Hypothalamus (tissue), 51 donors: ENCODE data around the gene RPS6KA4.
A peak's percentile ranks its signal among the peaks of the same experiment; 100 is the strongest.

Experiments
- DNase-seq, 51 donors: peaks; one replicate each; lab custom pipeline; 2025; lab: John Stamatoyannopoulos, UW

Gene RPS6KA4

GRCh38 chr11:64361659-64362058, 2.7 kb downstream of the RPS6KA4 start:
- DNase-seq: no peak

DNA sequence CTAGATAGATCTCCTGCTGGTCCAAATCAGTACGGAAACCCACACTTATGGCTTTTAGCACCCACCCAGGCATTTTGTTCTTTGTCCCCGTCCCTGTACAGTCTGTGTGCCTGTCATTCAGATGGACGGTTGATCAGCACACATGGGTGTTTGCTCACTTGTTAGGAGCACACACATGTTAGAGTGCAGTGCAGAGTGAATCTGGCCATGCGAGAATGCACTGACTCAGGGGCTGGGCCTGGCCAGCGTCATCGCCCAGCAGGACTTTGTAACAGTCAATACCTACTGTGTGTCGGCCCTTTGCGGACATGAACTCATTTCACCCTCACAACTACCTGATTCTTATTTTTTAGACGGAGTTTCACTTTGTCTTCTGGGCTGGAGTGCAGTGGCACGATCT, 3.4 kb downstream of the RPS6KA4 start:
- DNase-seq: no peak

GRCh38 chr11:64364435-64364834, 5.5 kb downstream of the RPS6KA4 start:
- DNase-seq: no peak

DNA sequence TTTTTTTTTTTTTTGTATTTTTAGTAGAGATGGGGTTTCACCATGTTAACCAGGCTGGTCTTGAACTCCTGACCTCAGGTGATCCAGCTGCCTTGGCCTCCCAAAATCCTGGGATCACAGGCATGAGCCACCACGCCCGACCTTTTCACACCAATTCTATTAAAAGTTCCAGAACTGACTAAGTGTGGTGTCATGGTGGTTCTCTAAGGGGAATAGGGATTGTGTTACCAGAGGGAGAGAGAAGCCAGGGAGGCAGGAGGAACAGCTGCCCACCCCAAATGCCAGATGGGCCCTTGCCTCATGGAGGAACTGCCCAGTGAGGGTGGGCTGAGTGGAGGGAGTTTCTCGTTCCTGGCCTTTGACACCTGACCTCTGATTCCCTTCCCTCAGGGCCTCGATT, 5.9 kb downstream of the RPS6KA4 start:
- DNase-seq: no peak

DNA sequence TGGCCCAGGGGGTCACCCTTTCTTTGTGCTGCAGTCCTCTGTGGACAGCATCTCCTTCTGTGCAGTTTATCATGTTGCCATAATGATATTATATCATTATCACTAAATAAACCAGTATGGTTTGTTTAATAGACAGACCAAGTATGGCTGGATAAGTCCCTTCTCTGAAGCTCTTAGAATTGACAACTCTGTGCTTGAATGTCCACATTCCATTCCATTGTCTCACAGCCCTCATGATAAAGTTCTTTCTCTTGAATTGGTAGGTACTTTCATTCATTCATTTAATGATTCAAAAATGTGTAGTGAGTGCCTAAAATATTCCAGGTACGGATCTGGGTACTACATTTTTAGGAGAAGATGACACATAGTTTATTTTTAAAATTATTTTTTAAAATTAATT, 7.8 kb downstream of the RPS6KA4 start:
- DNase-seq: no peak

DNA sequence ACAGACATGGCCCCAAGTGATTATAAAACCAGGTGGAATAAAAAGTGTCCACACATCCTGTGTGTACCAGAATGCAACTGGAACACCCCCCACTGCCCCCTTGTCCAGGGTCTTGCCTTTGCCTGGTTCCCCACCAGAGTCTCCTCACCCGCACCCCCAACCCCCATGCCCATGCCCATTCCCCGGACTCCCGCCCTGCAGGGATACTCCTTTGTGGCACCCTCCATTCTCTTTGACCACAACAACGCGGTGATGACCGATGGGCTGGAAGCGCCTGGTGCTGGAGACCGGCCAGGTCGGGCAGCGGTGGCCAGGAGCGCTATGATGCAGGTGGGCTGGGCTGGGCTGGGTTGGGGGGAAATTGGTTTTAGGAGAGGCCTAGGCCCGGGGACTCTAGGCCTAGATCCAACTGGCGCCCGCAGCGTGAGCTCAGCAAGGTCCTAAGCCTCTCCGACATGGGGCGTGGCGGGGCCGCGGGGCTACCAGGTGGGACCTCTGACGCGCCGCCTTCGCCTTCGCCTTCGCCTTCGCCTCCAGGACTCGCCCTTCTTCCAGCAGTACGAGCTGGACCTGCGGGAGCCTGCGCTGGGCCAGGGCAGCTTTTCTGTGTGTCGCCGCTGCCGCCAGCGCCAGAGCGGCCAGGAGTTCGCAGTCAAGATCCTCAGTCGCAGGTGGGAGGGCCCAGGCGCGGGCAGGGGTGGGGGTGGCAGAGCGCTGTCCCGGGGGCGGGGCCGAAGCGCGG, 9.1 kb downstream of the RPS6KA4 start:
- DNase-seq: no peak

DNA sequence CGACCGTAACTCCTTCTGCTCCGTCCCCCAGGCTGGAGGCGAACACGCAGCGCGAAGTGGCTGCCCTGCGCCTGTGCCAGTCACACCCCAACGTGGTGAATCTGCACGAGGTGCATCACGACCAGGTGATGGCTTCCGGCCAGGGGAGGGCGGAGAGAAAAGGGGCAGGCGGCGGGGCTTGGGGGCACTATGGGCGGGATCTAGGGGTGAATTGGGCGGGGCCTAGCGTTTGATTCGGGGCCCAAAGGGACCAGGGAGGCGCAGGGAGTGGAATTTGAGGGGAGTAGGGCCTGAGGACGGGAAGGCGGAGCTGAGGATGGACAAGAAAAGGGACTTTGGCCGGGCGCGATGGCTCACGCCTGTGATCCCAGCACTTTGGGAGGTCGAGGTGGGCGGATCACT, 9.7 kb downstream of the RPS6KA4 start:
- no peak for DNase-seq

GRCh38 chr11:64369440-64370421, 10.8 kb downstream of the RPS6KA4 start:
- no peak for DNase-seq

DNA sequence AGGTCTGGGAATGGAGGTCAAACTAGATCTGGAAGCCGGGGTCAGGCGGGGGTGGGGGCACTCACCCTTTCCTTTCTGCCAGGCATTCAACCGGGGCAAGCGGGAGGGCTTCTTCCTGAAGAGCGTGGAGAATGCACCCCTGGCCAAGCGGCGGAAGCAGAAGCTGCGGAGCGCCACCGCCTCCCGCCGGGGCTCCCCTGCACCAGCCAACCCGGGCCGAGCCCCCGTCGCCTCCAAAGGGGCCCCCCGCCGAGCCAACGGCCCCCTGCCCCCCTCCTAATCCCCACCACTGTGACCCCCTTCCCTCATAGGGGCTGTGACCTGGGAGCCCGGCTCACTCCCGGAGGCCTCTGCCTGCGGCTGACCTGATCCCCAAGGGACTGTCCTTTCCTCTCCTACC, 12.2 kb downstream of the RPS6KA4 start:
- DNase-seq: no peak

DNA sequence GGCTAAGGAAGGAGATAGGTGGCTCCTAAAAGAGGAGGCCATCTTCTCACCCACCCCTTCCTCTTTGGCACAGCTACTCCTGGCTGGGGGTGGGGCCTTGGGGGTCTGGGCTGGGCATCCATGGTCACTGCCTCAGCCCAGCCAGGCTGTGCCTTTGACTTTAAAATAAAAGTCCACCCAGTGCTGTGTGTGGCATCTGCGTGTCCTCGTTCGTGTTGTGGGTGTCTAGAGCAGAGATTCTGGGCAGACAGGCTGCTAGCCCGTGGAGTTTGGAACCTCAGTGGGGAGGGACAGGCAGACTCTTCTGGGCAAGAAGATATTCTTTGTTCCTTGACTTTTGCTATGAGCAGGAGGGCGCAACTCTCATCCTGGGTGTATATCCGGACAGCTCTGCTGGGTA, 13.1 kb downstream of the RPS6KA4 start:
- DNase-seq: no peak

GRCh38 chr11:64372802-64373597, 14.0 kb downstream of the RPS6KA4 start:
- peak in 34 of 51 donors; percentile 17 to 85 (median 48) for DNase-seq

GRCh38 chr11:64373598-64373974, 14.6 kb downstream of the RPS6KA4 start:
- no peak for DNase-seq

- DNase-seq: no peak
These were observed 17.1 kb downstream of the RPS6KA4 start for GRCh38 chr11:64376071-64376470.

DNA sequence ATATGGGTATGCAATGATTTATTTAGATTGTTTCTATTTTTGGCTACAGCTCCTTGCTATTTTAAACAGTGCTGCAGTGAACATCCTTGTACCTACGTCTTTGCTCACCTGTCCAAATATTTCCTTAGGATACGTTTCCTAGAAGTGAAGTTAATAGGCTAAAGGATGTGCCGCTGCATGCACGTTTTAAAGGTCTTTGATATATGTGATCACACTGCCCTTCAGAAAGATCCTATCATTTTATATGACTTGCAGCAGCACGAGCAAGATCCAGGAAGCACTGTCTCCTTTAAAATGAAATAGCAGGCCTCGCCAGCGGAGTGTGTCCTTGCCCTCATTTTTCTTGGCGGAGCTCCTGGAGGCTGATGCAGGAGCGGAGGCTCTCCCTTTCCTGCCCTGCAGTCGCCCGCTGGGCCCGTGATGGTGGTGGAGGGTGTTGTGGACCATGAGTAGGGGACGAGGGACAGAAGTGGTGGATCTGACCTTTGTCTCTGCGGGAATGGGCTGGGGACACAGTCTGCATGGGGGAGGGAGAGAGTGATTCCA, 19.4 kb downstream of the RPS6KA4 start:
- peak in 7 of 51 donors; percentile 5 to 33 (median 15) for DNase-seq

DNA sequence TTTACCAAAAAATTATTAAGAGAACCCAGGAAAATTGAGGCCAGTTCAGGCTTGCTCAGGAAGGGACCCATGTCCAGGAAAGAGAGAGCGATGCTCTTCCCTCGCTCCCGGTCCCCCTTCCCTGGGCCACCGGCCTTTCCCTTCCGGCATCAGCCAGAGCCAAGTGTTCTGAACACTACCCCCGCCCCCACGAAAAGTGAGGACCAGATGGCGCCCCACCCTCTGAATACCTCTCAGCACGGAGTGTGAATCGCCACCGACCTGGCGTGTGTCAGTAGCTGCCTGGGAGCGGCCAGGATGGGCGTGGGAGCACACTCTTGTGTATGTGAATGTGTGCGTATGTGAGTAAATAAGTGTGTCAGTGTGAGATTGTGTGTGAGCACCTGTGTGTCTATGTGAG, 20.2 kb downstream of the RPS6KA4 start:
- no peak for DNase-seq

DNA sequence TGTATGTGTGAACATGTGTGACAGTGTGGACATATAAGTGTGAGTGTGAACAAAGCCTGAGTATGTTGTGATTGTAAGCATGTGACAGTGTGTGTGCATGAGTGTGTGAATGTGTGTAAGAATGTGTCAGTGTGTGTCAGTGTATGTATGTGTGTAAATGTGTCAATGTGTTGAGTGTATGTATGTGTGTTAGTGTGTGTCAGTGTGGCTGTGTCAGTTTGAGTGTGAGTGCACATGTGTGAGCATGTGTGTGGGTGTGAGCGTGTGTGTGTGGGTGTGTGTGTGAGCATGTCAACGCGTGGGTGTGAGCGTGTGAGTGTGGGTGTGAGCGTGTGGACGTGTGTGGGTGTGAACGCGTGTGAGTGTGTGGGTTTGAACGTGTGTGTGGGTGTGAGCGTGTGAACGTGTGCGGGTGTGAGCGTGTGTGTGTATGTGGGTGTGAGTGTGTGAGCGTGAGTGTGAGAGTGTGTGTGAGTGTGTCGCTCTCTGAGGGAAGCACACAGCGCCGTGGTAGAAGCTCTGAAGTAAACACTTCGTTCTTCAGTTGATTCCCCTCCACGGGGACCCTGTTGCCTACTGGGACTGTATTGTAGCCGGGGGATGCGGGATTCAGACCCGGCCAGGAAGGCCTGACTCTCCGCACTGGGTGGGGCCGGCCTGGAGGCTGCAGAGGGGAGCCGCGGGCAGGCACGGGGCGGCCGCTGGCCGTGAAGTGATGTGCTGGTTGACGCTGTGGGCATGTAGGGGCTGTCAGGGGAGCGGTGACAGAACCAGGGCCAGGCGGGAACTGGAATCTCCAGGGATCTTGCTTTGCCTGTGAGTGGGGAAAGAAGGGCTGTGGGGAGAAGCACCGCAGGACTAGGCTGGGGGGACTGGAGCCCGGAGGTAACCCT, 21.1 kb downstream of the RPS6KA4 start:
- DNase-seq: no peak

DNA sequence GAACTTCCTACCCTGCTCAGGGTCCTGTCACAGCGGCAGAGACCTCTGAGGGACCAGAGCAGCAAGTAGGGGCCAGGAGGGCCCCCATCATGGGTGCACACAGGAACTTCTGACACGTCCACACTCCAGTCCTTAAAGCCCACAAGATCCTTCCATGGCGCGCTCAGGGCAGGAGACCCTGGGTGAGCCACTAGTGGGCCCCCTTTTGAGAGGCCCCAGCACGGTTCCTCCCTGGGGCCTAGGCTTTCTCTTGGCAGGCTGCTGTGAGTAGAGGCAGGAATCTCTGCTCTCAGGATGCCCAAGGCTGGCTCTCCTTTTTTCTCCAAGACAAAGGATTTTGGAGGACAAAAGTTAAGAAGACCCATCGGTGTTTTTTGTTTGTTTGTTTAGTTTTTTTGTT, 22.4 kb downstream of the RPS6KA4 start:
- no peak for DNase-seq

DNA sequence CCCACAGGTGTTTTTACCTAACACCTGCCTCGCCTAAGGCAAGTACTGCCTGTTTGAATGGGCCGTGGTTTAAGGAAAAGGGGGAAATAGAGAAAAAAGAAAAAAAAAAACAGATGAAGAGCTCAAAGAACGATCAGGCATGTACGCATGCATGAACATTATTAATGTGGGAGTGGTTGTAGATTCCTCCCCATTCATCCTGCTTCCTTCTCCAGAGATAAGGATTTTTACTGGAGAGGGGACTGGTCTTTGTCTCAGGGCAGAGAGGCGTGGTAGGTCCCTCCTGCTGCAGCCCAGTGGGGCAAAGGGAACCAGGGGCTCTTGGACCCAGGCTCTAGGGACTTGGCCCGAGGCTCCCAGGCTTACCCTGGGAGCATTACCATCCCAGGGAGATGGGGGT, 23.1 kb downstream of the RPS6KA4 start:
- no peak for DNase-seq

DNA sequence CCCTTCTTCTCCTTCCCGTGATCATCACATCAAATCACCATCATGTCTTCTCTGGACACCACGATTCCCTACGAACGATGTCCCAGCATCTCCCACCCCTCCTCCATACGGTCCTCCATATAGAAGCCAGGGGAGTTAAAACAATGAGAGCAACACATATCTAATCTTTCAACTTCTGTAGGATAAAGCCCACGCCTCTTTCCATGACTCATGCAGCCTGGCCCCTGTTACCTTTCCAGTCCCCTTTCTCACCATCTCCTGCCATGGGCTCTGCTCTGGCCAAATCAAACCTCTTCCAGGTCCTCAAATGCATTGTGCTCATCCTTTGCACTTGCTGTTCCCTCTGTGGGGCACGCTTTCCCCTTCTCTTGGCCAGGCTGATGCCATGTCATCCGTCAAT, 23.6 kb downstream of the RPS6KA4 start:
- DNase-seq: no peak

DNA sequence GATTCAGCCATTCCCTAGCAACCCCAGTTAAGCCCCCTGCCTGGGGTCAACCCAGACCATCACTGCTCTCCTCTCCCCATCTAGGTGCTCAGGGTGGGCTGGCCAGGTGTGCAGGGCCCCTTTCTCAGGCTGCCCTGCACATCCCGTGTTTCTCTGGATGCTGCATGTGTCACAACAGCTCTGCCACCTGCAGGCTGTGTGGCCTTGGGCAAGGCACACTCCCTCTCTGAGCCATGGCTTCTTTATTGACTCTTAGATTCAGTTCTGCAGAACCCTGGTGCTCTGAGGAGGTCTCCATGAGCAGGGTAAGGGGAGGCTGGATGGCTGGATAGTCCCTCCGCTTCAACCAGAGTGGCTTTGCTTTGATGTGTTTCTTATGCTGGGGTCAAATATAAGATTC, 24.6 kb downstream of the RPS6KA4 start:
- DNase-seq: no peak
